Femur (tissue), 1 donor: ENCODE results near the gene KRT80.

Source experiments
- DNase-seq: peaks from one replicate; pipeline ENCODE4 v3.0.0-alpha.2; 2017

The KRT80 gene

GRCh38 chr12:52151153-52151836 is 40.5 kb downstream of the KRT80 start:
- no peak for DNase-seq

DNA sequence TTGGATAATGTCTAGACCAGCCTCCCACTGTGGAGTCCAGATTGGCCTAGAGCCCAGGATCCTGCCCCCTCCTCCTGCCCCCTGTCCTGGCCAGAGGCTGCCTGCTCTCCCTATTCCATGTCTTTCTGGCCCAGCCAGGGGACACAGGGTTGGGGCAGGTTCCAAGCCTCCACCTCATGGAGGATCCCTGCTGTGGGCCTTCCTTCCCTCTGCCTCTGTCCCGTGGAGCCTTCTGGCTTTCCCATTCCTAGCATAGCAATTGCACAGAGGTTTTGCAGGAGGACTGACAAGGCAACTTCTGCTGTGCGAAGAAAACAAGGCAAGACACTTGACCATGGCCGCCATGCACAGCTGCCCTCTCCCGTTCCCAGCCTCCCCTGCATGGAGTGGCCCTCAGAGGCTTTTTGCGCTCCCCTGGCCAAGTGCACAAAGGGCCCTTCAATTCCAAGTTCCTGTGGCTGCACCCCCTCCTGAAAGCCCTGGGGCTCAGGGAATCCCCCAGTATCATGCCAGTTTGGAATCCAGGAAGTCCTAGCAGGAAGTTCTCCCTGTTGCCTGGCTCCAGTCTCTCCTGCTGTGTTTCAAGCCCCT is 42.1 kb downstream of the KRT80 start:
- peak; percentile 38 for DNase-seq

GRCh38 chr12:52149182-52149641 is 42.6 kb downstream of the KRT80 start:
- DNase-seq = peak; percentile 25

DNA sequence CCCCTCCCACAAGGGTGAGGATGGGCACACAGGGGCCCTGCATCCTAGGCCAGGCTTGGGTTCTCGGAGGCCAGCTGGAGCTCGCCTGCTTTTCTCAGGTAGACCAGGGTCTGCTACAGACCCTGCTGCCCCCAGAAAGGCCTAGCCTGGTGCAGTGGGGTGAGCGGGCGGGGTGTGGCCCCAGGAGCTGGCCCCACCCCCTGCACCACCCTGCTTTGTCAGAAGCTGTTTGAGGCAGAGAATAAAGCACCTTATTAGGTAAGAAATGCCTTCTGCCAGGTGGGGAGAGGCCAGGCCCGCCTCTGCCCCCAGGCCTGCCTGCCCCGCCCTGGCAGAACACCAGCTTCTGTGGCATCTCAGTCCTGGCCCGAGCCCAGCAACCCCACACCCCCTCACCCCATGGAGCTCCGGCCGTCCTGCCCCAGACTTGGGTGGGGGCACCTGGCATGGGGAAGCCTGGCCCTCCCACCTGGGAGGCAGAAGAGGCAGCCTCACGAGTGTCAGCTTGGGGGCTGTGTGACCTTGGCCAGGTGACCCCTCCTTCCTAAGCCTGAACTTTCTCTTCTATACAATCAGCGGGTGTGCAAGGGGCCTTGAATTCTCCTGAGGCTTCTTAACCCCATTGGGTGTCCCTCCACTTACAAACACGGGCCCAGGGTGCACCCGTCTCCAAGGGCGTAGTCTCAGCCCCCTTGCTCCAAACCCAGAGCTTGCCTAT is 43.2 kb downstream of the KRT80 start:
- DNase-seq = peak; percentile 17

DNA sequence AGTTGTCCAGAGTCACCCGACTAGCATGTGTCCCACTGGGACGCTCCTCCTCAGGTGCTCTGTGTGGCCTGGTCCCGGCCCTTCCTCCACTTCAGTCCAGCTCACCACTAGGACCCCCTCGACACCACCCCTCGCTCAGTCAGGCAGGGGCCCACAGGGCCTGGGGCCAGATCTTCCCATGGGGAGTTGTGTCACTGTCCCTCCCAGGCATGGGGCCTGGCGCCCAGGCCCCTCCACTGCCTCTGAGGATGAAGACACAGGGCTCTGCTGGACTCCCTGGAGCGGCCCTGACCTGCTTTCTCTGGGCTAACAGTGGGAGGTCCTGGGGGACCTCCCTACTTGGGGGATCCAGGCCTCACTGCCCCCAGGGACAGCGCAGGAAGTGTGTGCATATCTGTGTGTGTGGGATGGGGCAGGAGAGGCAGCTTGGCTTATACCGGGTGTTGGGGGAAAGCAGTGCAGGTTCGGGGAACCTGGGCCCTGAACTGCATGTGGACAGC is 43.8 kb downstream of the KRT80 start:
- peak; percentile 17 for DNase-seq

DNA sequence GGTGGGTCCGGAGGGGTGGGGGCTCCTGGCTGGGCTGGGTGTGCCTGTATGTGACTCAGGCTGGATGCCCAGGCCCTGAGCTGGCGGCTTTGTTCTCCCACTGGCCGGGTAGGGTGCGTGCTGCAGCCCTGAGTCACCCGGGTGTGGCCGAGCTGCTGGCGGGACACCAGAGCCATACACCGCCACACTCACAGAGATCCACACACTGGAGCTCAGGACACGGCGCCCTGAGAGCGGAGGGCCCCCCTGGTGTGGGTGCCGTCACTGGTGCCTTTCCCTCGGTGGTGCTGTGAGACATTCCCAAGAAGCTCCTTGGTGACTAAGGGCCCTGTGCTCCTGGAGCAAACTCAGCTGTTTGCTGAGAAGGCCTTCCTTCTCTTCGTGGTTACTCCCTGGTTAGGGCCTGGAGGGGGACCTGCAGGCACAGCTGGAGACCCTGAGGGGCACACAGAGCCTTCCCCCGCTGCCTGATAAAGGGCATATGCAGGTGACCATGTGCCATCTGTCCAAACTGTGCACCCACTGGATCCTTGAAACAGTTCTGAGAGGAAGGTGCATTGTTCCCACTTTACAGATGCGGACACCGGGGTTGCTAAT is 44.3 kb downstream of the KRT80 start:
- peak; percentile 87 for DNase-seq

GRCh38 chr12:52146822-52147366 is 44.9 kb downstream of the KRT80 start:
- DNase-seq = no peak

- no peak for DNase-seq
Measured at GRCh38 chr12:52146089-52146821, 45.6 kb downstream of the KRT80 start.

DNA sequence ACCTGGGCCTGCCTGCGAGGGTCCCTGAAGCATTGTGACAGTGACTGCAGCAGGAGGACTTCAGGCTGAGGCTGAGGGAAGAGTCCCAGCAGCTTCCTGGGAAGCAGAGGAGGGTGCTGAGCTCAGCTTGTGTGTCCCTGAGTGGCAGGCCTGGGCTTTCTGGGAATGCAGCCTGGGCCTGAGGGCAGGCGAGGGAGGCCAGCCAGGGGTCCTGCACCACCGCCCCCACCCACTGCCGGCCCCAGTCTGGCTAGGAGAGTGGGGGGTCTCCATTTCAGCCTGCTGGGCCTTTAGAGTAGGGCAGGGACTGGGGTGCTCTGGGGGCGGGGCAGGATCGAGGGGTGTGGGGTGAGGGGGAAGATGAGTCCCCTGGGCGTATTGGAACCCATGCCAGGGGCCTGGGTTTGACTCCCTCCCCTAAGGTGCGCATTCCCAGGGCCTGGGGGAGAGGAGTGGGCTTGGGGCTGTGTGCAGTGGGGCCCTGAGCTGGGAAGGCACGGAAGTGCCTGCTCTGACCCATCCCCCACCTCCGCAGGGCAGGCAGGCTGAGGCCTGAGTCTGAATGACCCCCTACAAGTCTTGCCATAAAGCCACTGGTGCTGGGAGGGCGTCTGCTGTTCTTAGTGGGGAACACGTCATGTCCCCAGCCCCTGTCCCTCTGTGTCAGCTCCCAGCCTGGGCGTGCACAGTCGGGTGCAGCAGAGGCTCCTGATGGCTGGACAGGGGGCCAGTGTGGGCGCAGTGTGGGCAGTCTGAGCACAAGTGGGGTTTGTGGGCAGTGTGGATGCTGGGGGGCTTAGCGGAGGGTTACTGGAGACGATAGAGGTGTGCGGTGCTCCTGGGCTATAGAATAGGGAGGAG is 46.4 kb downstream of the KRT80 start:
- DNase-seq = peak; percentile 17

GRCh38 chr12:52144512-52145227 is 47.1 kb downstream of the KRT80 start:
- no peak for DNase-seq

DNA sequence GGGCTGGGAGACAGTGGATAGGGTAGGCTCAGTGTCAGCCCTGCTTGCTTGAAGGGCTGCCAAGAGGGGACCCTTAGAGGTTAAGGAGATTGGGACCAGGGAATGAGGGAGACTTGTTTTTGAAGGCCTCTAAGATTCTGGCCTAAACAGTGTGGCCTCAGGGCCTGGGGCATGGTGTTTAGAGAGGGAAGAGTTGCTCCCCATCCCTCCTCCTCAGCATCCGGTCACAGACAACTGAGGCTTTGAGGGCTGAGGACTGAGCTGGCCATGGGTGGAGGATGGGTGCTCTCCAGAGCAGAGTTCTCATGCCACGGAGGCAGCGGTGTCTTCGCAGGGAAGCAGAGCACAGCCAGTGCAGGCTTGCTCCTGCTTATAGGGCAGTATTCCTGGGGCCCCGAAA is 49.4 kb downstream of the KRT80 start:
- no peak for DNase-seq

- DNase-seq = no peak
Measured at GRCh38 chr12:52141875-52142274, 49.9 kb downstream of the KRT80 start.

- no peak for DNase-seq
Measured at GRCh38 chr12:52141306-52141705, 50.5 kb downstream of the KRT80 start.

- DNase-seq = no peak
Measured at GRCh38 chr12:52139579-52140062, 52.2 kb downstream of the KRT80 start.

DNA sequence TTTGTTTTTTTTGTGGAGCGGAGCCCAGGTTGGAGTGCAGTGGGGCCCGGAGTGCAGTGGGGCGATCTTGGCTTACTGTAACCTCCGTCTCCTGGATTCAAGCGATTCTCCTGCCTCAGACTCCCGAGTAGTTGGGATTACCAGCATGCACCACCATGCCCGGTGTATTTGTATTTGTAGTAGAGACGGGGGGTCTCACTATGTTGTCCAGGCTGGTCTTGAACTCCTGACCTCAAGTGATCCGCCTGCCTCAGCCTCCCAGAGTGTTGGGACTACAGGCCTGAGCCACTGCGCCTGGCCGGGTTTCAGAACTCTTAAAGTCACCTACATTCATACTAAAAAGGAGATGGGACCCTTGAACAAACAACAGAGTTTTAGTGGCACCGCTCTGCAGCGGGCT is 52.7 kb downstream of the KRT80 start:
- no peak for DNase-seq

- DNase-seq = no peak
Measured at GRCh38 chr12:52137746-52138145, 54.1 kb downstream of the KRT80 start.

DNA sequence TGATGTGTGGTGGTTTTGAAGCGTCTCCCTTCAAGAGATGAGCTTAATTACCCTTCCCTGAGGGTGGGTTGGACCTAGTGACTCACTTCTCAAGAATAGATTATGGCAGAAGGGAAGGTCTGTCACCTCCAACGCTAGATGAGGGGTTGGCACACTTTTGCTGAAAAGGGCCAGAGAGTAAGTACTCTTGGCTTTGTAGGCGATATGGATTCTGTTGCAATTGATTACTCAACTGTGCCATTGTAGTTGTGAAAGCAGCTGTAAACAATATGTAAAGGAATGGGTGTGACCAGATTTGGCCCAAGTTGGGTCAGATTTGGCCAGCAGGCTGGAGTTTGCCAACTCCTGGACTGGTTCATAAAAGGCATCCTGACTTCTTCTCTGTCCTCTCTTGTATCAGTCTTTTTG is 59.1 kb downstream of the KRT80 start:
- DNase-seq = peak; percentile 19

DNA sequence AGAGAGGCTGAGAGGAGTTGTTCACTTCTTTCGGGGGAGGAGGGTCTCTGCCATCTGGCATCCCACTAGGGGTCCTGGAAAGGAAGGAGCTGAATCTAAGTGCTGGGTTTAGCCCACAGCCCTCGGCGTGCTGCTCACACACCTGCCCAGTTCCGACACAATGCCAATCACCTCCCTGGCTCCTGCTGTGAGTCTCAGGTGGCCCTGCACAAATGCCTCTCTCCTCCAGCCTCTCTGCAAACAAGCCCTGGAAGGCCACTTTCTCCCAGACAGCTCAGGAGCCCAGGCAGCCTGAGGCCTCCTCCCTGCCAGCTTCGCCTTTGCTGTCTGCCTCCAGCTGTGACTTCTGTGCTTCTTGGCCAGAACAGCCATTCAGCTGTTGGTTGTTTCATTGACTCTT is 61.1 kb downstream of the KRT80 start:
- DNase-seq = peak; percentile 40

GRCh38 chr12:52127683-52128450 is 63.9 kb downstream of the KRT80 start:
- no peak for DNase-seq
